Stimulated activated CD8-positive, alpha-beta memory T cell treated with anti-CD3 and anti-CD28 coated beads, Interleukin-12 subunit alpha, Interleukin-12 subunit beta, amount 100 ng/mL, for 1 hour (primary cell): Measurements from ENCODE around the gene FCMR.
"Not testable (repeated sequence)": the region's sequence is repeated elsewhere in the genome, so short reads cannot be mapped to it uniquely, and the experiment has no call there.

ENCODE experiments used
- DNase-seq: peaks from one replicate; pipeline ENCODE4 v3.0.0-alpha.2; 2020; ENCODE audit warnings: low read depth

The FCMR gene

GRCh38 chr1:206872139-206872538 is 49.6 kb downstream of the FCMR start:
- DNase-seq = no peak

GRCh38 chr1:206868264-206868663 is 53.5 kb downstream of the FCMR start:
- DNase-seq = no peak

GRCh38 chr1:206867716-206868115 is 54.0 kb downstream of the FCMR start:
- no peak for DNase-seq

GRCh38 chr1:206867239-206867638 is 54.5 kb downstream of the FCMR start:
- DNase-seq = no peak

GRCh38 chr1:206866062-206866461 is 55.7 kb downstream of the FCMR start:
- no peak for DNase-seq

- peak; percentile 83 for DNase-seq
Measured at GRCh38 chr1:206864939-206865671, 56.6 kb downstream of the FCMR start, which contains the start of gene IL20. Gene IL20, plus strand, starts transcription at chr1:206865623. Its CDS starts 230 bp downstream, at chr1:206865853.

GRCh38 chr1:206863266-206863665 is 58.5 kb downstream of the FCMR start:
- DNase-seq = no peak

- no peak for DNase-seq
Measured at GRCh38 chr1:206860165-206860564, 61.6 kb downstream of the FCMR start.

GRCh38 chr1:206859082-206859521 is 62.6 kb downstream of the FCMR start:
- DNase-seq = no peak

- no peak for DNase-seq
Measured at GRCh38 chr1:206856674-206857464, 64.9 kb downstream of the FCMR start.

- DNase-seq = no peak
Measured at GRCh38 chr1:206855859-206856258, 65.9 kb downstream of the FCMR start.

- DNase-seq = no peak
Measured at GRCh38 chr1:206854401-206855129, 67.2 kb downstream of the FCMR start.

- not testable (repeated sequence) for DNase-seq
Measured at GRCh38 chr1:206853696-206854095, 68.0 kb downstream of the FCMR start.
